GM23248 (cell line): ENCODE results near the gene PINLYP.

ENCODE experiments used
- EZH2 ChIP-seq: fragments of 200-600 bp; sonication (generic); IDR thresholded peaks from 2 replicates; pipeline ENCODE4 v1.6.1; 2018; ENCODE audit warnings: antibody characterized with exemption, mild to moderate bottlenecking; ENCODE audit not compliant: insufficient read depth, poor library complexity, severe bottlenecking
- EZH2phosphoT487 ChIP-seq: fragments of 200-600 bp; sonication (generic); IDR thresholded peaks from 2 replicates; pipeline ENCODE4 v1.6.1; 2018; ENCODE audit warnings: antibody characterized with exemption, moderate library complexity, mild to moderate bottlenecking, low read depth; ENCODE audit not compliant: insufficient read depth

GRCh38 chr19:43616306-43616705 is 40.7 kb downstream of the PINLYP start:
- TF ChIP-seq EZH2phosphoT487 (no peak), EZH2 (no peak)
